T-helper 1 cell treated with Interleukin-12 subunit alpha and Interleukin-12 subunit beta and Interleukin-4 antibody, amounts not matched to agents 30 μg/mL and 1 μg/mL, for 36 hours (primary cell): ENCODE measurements around the gene IFIT1.
"Not testable (repeated sequence)": the region's sequence is repeated elsewhere in the genome, so short reads cannot be mapped to it uniquely, and the experiment has no call there.

ENCODE experiments used
- H3K27ac Mint-ChIP-seq: one replicate; pipeline ENCODE4 v1.8.0; 2021; ENCODE audit warnings: mild to moderate bottlenecking, mixed read lengths
- H3K27me3 Mint-ChIP-seq: one replicate; pipeline ENCODE4 v1.8.0; 2021; ENCODE audit warnings: low read depth, mixed read lengths
- H3K36me3 Mint-ChIP-seq: one replicate; pipeline ENCODE4 v1.8.0; 2021; ENCODE audit warnings: low read depth, mixed read lengths
- H3K4me1 Mint-ChIP-seq: one replicate; pipeline ENCODE4 v1.8.0; 2021; ENCODE audit warnings: low read depth, mixed read lengths
- H3K4me3 Mint-ChIP-seq: one replicate; pipeline ENCODE4 v1.8.0; 2021; ENCODE audit warnings: mild to moderate bottlenecking, moderate library complexity, mixed read lengths
- H3K9me3 Mint-ChIP-seq: one replicate; pipeline ENCODE4 v1.8.0; 2021; ENCODE audit warnings: mixed read lengths

IFIT1 gene

GRCh38 chr10:89377705-89378637 is 14.5 kb upstream of the IFIT1 start, which contains the start of gene IFIT1B:
TSS of gene IFIT1B (plus strand) at chr10:89378056. CDS start at chr10:89378136, 80 bp downstream.
- Mint-ChIP-seq H3K36me3 (no peaks in the 10 kb centered on the region), H3K9me3 (no peaks in the 10 kb centered on the region)

GRCh38 chr10:89379103-89379502 is 13.3 kb upstream of the IFIT1 start:
- Mint-ChIP-seq H3K4me3 (no peak overlapping the region), H3K36me3 (no peaks in the 10 kb centered on the region), H3K27me3 (peaks cover 54% of the 10 kb centered on the region), H3K27ac (no peak overlapping the region), H3K9me3 (no peaks in the 10 kb centered on the region), H3K4me1 (no peaks in the 10 kb centered on the region)

More at GRCh38 chr10:89377705-89378637, 14.5 kb upstream of the IFIT1 start, which contains the start of gene IFIT1B:
- Mint-ChIP-seq H3K4me3 (no peak within 1 kb of the TSS), H3K27ac (no peak within 1 kb of the TSS), H3K4me1 (no peaks in the 10 kb centered on the region), H3K27me3 (peaks cover 45% of the 10 kb centered on the region)

GRCh38 chr10:89382757-89383156 is 9.7 kb upstream of the IFIT1 start:
- Mint-ChIP-seq H3K36me3 (no peaks in the 10 kb centered on the region), H3K27ac (no peak overlapping the region), H3K4me3 (no peak overlapping the region), H3K9me3 (no peaks in the 10 kb centered on the region), H3K4me1 (no peaks in the 10 kb centered on the region), H3K27me3 (peaks cover 54% of the 10 kb centered on the region)

- no peak overlapping the region for H3K27ac Mint-ChIP-seq
- no peaks in the 10 kb centered on the region for H3K9me3 Mint-ChIP-seq
- H3K4me1 Mint-ChIP-seq, result no peaks in the 10 kb centered on the region
- no peaks in the 10 kb centered on the region for H3K36me3 Mint-ChIP-seq
- peaks cover 49% of the 10 kb centered on the region for H3K27me3 Mint-ChIP-seq
- H3K4me3 Mint-ChIP-seq, result no peak overlapping the region
These were observed 7.7 kb upstream of the IFIT1 start for GRCh38 chr10:89384474-89385340.

GRCh38 chr10:89388806-89389205 is 3.6 kb upstream of the IFIT1 start:
- H3K27me3 Mint-ChIP-seq, result peaks cover 33% of the 10 kb centered on the region
- H3K27ac Mint-ChIP-seq, result no peak overlapping the region
- H3K4me1 Mint-ChIP-seq, result peaks cover 16% of the 10 kb centered on the region
- H3K4me3 Mint-ChIP-seq, result no peak overlapping the region
- H3K36me3 Mint-ChIP-seq, result no peaks in the 10 kb centered on the region
- H3K9me3 Mint-ChIP-seq, result no peaks in the 10 kb centered on the region

GRCh38 chr10:89389254-89389653 is 3.2 kb upstream of the IFIT1 start:
- H3K36me3 Mint-ChIP-seq, result no peaks in the 10 kb centered on the region
- no peaks in the 10 kb centered on the region for H3K9me3 Mint-ChIP-seq
- peaks cover 18% of the 10 kb centered on the region for H3K4me1 Mint-ChIP-seq
- H3K27me3 Mint-ChIP-seq, result peaks cover 28% of the 10 kb centered on the region
- no peak overlapping the region for H3K4me3 Mint-ChIP-seq
- H3K27ac Mint-ChIP-seq, result no peak overlapping the region

- H3K27ac Mint-ChIP-seq, result no peak overlapping the region
- H3K9me3 Mint-ChIP-seq, result no peaks in the 10 kb centered on the region
- no peak overlapping the region for H3K4me3 Mint-ChIP-seq
- H3K27me3 Mint-ChIP-seq, result peaks cover 15% of the 10 kb centered on the region
- H3K4me1 Mint-ChIP-seq, result peaks cover 22% of the 10 kb centered on the region
- H3K36me3 Mint-ChIP-seq, result peaks cover 4% of the 10 kb centered on the region
These were observed 1.8 kb upstream of the IFIT1 start for GRCh38 chr10:89390476-89391225.

- H3K36me3 Mint-ChIP-seq, H3K4me3 Mint-ChIP-seq, H3K9me3 Mint-ChIP-seq, H3K27ac Mint-ChIP-seq: not testable (repeated sequence)
- H3K27me3 Mint-ChIP-seq, result peaks cover 12% of the 10 kb centered on the region
- peaks cover 22% of the 10 kb centered on the region for H3K4me1 Mint-ChIP-seq
These were observed 1.2 kb upstream of the IFIT1 start for GRCh38 chr10:89391226-89391576.

- H3K27me3 Mint-ChIP-seq, result peaks cover 4% of the 10 kb centered on the region
- no peaks in the 10 kb centered on the region for H3K9me3 Mint-ChIP-seq
- H3K4me1 Mint-ChIP-seq, result peaks cover 23% of the 10 kb centered on the region
- H3K4me3 Mint-ChIP-seq, result peak overlapping the region; percentile 85
- peaks cover 9% of the 10 kb centered on the region for H3K36me3 Mint-ChIP-seq
- H3K27ac Mint-ChIP-seq, result peak overlapping the region; percentile 92
These were observed 551 bp downstream of the IFIT1 start for GRCh38 chr10:89392974-89393373.

- Mint-ChIP-seq H3K9me3 (no peaks in the 10 kb centered on the region), H3K36me3 (peaks cover 9% of the 10 kb centered on the region), H3K27ac (no peak overlapping the region), H3K27me3 (no peaks in the 10 kb centered on the region), H3K4me1 (peaks cover 23% of the 10 kb centered on the region), H3K4me3 (no peak overlapping the region)
These were observed 1.5 kb downstream of the IFIT1 start for GRCh38 chr10:89393898-89394297.

GRCh38 chr10:89395141-89395540 is 2.7 kb downstream of the IFIT1 start:
- Mint-ChIP-seq H3K36me3 (peaks cover 14% of the 10 kb centered on the region), H3K4me3 (peak overlapping the region; percentile 12), H3K9me3 (no peaks in the 10 kb centered on the region), H3K4me1 (peaks cover 23% of the 10 kb centered on the region), H3K27ac (no peak overlapping the region), H3K27me3 (no peaks in the 10 kb centered on the region)

- Mint-ChIP-seq H3K27me3 (no peaks in the 10 kb centered on the region), H3K27ac (no peak overlapping the region), H3K4me3 (no peak overlapping the region), H3K36me3 (peaks cover 25% of the 10 kb centered on the region), H3K4me1 (peaks cover 10% of the 10 kb centered on the region), H3K9me3 (no peaks in the 10 kb centered on the region)
These were observed 5.8 kb downstream of the IFIT1 start for GRCh38 chr10:89398003-89398749.

GRCh38 chr10:89399956-89400355 is 7.5 kb downstream of the IFIT1 start:
- H3K4me3 Mint-ChIP-seq, result no peak overlapping the region
- H3K27me3 Mint-ChIP-seq, result no peaks in the 10 kb centered on the region
- no peaks in the 10 kb centered on the region for H3K9me3 Mint-ChIP-seq
- peaks cover 5% of the 10 kb centered on the region for H3K4me1 Mint-ChIP-seq
- peaks cover 32% of the 10 kb centered on the region for H3K36me3 Mint-ChIP-seq
- no peak overlapping the region for H3K27ac Mint-ChIP-seq
